ENCODE measurements around the gene ADAMTSL4.
A peak's percentile ranks its signal among the peaks of the same experiment; 100 is the strongest.

The ADAMTSL4 gene

DNA sequence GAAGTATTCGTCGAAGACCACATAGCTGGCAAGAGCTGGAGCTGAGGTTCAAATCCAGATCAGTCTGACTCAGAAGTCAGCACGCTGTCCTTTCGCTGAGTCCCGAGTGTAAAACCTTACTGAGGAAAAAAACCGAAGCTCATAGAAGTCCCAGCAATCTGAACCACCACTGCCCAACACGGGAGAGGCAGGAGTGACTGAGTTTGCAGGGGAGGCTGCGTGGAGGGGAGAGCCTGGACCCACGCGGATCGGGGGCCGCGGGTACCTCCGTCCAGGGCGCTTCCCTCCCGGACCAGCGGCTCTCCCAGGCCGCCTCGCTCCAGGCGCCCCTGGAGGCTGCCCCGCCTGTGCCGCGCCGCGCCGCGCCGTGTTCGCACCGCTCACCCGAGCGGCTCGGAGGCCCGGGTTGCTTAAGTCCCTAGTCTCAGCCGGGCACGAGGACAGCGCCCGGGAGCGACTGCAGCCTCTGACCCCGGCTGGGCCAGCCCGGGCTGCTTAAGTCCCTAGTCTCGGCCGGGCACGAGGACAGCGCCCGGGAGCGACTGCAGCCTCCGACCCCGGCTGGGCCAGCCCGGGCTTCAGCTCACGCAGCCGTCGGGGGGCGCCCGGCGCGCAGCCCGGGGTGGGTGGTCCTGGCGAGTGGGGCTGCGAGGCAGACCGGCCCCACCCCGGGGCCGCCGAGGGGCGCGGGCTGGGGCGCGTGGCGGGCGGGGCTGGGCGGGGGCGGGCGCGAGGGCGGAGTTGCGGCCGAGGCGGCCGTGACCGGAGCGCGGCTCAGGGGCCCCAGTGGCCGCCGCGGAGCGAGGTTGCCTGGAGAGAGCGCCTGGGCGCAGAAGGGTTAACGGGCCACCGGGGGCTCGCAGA is at the start of gene ADAMTSL4:
TSS of gene ADAMTSL4 (plus strand) at position 777 of the 864 bp plus-strand sequence. CDS start 2,881 bp downstream, outside the sequence.
- peak in 3 of 6 experiments; percentile 27 to 40 (median 33) for DNase-seq

DNA sequence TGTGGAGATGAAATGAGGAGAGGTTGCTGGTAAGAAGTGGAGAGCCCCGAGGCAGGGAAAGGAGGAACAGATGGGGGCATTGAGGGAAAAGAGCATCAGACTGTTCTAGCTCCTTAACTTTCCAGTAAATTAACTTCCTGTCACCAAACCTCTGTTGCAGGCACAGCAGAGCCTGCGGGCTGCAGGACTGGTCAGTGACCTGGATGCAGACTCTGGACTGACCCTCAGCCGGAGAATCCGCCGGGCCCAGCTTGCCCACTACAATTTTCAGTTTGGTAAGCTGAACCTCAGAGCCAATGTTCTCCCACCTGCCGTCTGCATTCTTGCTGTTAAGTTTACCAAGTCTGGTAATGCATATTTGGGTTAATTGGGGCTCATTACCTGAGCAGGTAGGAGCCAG is 43.8 kb upstream of the ADAMTSL4 start:
- no peak for DNase-seq

DNA sequence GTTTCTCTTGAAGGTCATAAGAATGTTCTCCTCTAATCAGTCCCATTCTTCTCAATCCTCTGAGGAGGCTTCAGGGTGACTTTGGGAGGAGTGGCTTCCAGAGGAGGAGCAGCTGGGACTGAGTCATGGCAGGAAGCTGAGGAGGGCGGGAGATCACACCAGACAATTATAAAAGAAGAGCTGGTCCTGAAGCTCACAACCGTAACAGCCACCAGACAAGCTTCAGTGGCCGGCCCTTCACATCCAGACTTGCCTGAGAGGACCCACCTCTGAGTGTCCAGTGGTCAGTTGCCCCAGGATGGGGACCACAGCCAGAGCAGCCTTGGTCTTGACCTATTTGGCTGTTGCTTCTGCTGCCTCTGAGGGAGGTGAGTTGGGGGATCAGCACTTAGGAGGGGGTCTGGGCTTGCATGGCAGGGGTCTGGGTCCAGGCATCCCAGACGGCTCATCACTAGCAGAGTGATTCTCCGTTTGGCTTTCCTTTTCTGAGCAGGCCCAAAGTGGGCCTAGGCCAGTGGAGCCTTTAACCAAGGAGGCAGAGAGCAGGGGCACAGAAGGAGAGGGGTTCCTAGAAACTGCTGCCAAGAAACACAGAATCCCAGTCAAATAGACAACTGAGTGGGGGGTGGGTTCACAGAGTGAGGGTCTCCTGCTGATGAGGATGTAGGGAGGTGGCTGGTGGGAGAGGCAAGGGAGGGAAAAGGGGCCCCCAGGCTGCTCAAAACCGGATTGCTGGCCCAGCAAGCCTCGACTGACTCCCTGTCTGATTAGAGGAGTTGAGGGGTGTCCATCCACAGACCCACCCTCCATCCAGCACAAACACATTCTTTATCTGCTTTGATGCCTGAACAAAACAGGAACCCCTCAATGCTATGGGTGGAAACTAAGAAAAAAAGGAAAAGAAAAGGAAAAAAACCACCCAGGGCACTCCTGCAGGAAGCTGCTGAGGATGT is 41.0 kb upstream of the ADAMTSL4 start, which contains the start of gene ECM1:
TSS of gene ECM1 (plus strand) at position 198 of the 953 bp plus-strand sequence. CDS start at position 299, 101 bp downstream.
- DNase-seq, result no peak

DNA sequence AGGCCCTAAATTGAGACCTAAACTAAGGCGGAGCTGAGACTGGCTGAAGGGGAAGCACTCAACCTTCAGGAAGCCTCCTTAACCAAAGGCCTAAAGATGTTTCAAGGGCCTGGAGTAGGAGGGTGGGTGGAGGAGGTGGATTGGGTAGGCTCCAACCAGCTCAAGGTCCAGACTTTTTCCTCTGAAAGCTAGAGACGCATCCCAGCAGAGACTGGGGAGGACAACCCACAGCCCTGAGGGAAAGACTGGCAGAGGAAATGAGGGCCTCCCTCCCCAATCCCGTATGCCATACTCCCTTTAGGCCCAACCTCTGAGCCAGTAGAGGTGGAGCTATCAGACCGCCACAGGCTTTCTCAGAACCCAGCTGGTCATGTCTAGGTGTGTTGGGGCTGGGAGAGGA is 40.2 kb upstream of the ADAMTSL4 start:
- DNase-seq, result no peak

DNA sequence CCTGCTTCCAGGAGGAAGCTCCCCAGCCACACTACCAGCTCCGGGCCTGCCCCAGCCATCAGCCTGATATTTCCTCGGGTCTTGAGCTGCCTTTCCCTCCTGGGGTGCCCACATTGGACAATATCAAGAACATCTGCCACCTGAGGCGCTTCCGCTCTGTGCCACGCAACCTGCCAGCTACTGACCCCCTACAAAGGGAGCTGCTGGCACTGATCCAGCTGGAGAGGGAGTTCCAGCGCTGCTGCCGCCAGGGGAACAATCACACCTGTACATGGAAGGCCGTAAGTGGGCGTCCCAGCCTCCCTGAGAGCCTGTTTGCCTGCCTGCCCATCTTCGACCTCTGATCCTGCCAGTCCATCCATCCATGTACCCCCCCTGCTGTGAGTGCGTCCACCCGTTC is 37.7 kb upstream of the ADAMTSL4 start:
- no peak for DNase-seq

DNA sequence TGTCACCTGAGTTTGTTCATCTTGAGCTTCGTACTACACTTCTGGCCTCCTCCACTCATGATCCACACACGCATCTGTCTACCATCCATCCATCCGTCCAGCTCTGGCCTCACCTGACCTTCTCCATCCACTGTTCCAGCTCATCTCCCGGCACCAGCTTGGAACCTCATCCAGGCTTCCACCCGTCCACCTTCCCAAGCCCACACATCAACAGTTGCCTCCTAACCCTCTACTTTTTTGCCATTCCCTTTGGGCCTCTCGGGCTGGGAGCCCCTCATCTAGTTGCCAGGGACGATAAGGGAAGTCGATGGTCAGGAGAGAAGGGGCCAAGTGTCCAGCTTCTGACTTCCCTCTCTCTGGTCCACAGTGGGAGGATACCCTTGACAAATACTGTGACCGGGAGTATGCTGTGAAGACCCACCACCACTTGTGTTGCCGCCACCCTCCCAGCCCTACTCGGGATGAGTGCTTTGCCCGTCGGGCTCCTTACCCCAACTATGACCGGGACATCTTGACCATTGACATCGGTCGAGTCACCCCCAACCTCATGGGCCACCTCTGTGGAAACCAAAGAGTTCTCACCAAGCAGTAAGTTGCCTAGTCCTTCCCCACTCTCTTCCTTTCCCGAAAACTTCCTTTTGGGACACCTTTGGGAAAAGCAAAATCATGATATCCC is 37.1 kb upstream of the ADAMTSL4 start:
- no peak for DNase-seq

DNA sequence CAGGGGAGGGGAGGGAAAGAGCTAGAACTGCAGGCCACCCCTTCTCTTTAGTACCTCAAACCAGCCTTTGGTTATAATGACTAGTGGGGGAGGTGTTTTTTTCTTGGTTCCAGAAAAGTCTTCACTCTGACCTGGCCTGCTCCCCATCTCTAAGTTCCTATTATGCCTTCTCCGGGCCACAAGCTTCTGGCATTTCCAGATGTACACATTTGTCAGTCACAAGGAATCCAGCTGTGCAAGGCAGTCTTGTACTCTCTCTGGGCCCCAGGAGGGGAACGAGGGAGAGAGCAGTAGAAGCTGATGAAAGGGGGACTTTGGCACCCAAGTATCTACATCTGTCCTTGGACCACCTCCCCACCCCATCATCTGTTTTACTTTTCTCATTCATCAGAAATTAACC is 36.4 kb upstream of the ADAMTSL4 start:
- no peak for DNase-seq

DNA sequence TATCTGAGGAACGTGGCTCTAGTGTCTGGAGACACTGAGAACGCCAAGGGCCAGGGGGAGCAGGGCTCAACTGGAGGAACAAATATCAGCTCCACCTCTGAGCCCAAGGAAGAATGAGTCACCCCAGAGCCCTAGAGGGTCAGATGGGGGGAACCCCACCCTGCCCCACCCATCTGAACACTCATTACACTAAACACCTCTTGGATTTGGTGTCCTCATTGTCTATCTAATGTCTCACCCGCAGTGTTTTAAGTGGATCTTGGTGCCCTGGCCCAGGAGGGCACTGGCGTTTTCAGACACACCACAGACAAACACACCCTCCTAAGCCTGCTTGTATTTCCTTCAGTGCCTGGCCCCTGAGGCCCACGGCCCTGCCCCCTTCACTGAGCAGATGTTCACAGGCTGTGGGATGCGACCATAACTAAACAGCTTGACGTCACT is 35.8 kb upstream of the ADAMTSL4 start:
- no peak for DNase-seq

DNA sequence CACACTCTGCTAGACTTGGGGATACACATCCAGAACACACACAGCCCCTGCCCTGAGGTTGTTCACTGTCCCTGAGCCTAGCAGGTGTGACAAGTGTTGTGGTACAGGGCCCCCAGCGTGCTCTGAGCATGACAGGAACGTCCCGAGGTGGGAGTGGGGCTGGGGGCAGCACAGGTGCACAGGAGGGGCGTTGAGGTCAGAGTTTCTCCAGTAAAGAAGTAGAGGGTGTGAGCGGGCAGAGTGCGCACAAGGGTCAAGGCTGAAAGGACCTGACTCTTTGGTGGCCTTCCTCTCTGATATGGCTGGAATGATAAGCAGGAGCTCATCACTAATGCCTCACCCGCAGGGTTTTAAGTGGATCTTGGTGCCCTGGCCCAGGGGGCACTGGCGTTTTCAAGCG is 34.9 kb upstream of the ADAMTSL4 start:
- DNase-seq, result no peak

DNA sequence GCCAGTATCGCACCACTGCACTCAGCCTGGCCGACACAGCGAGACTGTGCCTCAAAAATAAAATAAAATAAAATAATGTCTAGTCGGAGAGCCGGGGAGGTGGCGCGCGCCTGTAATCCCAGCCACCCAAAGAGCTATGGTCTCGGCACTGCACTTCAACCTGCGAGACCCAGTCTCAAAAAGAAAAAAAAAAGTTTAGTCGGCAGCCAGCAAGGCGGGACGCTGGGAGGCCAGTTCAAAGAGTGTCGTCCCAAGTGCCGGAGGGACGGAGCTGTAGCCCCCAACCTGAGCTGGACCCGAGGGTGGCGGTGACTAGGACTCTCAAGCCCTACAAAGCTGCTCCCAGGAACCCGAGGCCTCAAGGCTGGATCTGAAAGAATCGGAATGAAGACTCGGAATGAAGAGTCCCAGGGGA is 34.3 kb upstream of the ADAMTSL4 start:
- no peak for DNase-seq

DNA sequence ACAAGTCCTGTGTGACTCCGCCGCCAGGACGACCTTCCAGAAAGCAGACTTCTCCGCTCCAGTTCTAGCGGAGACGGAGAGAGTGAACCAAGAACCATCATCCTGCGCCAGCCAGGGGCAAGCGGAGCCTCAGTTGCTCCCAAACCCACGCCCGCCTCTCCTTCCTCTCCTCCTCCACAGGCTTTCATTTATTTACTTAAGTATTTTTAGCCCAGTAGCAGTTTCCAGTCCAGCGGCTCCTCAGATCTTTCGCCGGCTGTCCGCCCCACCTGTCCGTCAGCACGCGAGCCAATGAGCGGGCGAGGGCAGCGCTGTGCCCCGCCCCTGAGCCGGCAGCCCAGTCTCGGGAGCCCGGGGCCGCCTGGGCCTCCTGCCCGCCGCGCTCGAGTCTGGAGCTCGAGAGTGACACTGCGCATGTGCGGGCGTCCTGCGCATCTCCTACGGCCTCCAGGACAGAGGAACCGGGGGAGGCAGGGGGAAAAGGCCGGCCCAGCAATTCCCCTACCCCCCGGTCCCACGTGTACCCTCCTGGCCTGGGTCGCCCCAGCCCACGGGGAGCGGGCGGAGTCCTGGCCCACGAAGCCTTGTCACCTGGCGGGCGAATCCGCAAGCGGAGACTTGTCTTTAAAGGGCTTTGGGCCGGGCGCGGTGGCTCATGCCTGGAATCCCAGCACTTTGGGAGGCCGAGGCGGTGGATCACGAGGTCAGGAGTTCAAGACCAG is 33.7 kb upstream of the ADAMTSL4 start, which contains the start of gene FALEC:
TSS of gene FALEC (plus strand) at position 425 of the 722 bp plus-strand sequence.
- DNase-seq, result peak; percentile 71 to 89 (median 81)

DNA sequence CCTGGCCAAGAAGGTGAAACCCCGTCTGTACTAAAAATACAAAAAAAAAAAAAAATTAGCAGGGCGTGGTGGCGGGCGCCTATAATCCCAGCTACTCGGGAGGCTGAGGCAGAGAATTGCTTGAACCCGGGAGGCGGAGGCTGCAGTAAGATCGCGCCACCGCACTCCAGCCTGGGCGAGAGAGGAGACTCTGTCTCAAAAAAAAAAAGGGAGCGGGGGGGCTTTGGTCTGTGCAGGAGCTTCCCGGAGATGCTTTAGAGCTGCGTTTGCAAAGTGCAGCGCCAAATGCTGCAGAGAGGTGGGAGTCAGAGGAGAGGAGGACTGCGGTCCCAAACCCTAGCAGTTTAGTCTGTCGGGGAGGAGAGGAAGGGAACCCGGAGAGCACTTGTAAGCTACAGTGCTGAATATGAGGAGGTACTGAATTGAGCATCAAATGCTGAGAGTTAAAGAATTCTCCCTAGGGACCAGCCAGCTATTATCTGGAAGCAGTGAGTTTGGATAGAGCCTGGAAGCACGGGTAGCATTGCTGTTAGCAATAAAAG is 33.1 kb upstream of the ADAMTSL4 start:
- DNase-seq, result peak in 2 of 6 experiments; percentile 38 to 41

DNA sequence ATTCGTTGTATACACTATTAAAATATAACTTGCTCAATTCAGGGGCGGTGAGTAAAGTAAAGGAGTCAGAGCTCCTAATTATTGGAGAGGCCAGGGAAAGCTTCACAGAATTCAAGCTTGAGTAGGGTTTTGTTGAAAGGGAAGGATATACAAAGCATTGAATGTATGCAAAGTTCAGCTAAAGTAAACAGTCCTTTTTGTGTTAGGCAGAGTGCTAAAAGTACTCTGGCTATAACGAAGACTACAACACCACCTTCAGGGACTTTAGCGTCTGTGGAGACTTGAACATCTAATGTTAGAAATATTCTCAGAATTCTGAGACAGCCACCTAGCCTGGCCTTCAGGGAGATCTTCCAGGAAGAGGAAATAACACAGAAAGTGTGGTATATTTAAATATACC is 32.6 kb upstream of the ADAMTSL4 start:
- DNase-seq, result no peak

DNA sequence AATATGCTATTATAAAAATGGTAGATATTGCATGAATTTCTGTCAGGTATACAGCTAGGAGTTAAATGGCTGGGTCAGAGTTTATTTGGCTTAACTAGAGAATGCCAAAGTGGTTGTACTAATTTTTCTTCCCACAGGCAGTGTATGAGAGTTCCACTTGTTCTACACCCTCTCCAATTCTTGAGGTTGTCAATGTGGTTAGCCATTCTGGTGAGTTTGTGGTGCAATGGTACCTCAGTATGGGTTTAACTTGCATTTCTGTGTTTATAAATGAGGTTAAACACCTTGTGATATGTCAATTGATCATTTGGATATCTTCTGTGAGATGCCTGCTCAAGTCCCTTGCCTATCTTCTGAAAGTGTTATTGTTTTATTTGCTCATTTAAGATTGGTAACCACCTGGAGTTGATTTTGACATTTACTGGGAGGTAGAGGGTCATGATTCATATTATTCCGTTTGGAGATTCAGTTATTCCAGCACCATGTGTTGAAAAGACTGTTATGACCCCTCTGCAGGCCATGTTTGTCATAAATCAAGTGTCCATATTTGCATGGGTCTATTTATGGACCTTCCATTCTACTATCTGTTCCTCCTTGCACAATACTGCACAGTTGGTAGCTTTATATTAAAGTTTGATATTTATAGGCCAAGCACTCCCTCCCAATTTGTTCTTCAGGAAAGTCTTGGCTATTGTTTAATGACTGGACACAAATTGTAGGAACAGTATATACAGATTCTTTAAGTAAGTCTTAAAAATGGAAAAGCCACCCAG is 27.8 kb upstream of the ADAMTSL4 start:
- DNase-seq, result no peak

DNA sequence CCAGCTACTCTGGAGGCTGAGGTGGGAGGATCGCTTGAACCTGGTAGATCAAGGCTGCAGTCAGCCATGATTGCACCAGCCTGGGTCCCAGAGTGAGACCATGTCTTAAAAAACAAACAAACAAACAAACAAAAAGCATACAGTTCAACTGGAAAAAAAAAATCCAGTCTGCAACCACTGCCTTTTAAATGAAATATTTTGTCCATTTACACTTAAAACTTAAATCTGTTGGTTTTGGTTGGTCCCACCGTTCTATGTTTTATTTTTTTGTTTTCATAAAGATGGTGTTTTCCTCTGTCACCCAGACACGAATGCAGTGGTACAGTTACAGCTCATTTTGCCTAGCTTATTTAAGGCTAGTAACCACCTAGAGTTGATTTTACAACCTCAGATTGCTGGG is 23.9 kb upstream of the ADAMTSL4 start:
- DNase-seq, result no peak

DNA sequence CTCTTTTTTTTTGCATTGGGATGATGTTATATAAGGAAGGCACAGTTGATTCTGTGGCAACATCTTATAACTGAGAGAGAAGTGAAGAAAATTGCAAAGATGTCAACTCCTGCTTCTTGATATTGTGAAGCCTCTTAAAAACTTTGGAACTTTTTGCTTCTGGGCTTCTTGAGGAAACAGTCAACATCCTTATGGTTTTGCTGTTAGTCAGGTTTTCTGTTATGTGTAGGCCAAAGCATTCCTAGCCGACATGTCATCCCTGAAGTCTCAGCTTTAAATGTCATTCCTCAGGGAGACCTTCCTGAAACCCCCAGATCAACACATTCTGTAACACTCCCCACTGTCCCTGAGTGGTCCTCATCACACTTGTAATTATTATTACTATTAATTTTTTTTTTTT is 21.0 kb upstream of the ADAMTSL4 start:
- no peak for DNase-seq

DNA sequence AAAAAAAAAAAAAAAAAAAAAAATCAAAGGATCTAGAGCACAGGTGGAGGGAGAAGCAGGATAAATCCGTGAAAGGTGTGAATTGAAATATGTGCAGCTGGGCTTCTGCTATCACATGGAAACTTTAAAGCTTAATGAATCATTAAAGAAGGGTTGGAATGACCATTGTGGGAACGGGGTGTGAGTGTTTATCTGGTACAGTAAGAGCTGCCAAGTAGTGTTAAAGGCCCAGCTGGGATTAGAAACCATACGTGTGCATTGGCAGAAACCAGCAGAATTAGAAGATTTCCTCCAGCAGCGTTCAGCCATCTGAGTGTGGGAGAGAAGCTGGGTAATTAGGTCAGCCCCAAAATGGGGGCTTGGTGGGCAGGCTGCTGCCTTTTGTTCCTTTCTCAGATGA is 20.2 kb upstream of the ADAMTSL4 start:
- DNase-seq, result no peak

DNA sequence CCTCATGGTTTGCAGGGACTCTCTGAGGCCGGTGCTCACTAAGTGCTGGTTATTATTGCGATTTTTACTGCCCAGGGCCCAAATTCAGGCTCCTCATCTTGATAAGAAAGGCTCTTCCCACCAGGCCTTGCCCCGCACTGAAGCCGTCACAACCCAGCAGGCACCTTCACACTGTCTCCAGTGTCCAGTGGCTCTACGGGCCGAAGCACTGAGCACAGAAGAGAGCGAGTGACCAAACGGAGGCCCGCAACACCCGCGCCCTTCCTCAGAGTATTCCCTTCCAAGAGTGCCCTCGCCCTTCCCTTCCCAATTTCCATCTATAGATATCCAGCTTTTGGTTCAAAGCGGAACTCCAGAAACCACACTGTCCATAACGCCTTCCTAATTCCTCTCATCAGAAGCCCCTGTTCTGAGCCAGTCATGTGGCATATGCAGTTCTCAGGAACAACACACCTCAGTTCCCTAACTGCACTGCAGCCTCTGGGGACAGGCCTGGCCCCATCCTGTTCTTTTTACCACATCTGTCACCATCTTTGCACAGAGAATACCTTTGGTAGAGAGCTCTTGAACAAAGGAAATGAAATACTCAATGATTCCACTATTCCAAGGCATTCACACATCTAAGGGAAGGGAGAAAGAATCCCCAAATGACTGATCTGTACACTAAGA is 18.6 kb upstream of the ADAMTSL4 start:
- no peak for DNase-seq

DNA sequence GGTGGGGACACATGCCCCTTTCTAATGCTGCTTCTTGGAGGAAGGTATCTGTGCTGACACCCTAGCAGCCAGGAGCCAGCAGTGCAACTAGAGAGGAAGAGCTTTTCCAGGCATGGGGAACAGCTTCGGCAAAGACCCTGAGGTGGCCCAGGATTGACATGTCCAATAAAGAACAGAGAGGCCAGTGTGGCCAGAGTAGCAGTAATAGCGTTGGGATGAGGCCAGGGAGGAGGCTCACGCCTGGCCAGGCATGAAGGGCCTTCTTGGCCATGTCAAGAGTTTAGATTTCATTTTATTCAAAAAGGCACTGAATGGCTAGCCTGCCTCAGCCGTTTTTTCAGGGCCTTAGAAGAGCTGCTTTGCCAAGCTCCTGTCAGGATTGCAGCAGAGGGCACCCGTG is 16.3 kb upstream of the ADAMTSL4 start:
- DNase-seq, result no peak

DNA sequence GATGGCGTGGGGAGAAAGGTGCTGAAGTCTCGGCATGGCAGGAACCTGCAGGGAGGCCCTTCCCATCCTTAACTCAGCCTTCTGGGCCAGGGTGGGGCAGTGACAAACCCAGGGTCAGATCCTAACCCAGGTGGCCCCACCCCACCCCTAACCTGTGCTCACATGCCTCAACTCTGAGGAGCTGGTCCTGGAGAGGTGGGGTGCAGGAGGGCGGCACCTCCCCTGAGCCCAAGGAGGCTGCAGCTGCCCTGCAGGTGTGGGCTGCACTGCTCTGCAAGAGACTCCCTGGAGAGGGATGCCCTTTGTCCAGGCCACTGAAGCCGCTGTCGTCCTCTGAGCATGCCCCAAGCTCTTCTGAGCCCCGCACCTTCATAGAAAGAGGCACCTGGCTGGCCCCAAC is 15.2 kb upstream of the ADAMTSL4 start:
- DNase-seq, result no peak

All from stimulated activated naive CD4-positive, alpha-beta T cell (primary cell).